Psoas muscle (tissue), 8 donors: ENCODE data around the gene AUTS2. TPM values are rescaled to one million over a fixed set of nuclear protein-coding genes. Genes with fewer than 3 reads are reported as not detected.

Experiments used
- ATAC-seq, 4 donors: fragments of 200-7000 bp; cut with Tn5 transposase; one replicate each; pipeline ENCODE4 v1.9.1; 2020; ENCODE audit warnings: moderate library complexity in 3 of 4, mild to moderate bottlenecking in 2 of 4
- DNase-seq, 2 donors: peaks; one replicate each; pipeline ENCODE4 v3.0.0-alpha.2; 2020
- H3K27ac ChIP-seq: fragments of 200-600 bp; one replicate; pipeline ENCODE4 v1.8.0; 2022
- H3K27me3 ChIP-seq, 3 donors: fragments of 200-600 bp in 1 of 3; one replicate each; pipeline versions ENCODE4 v1.6.1 to v1.8.0; 2013 to 2022; ENCODE audit warnings: low read length in 2 of 3, mild to moderate bottlenecking in 2 of 3, moderate library complexity in 1 of 3; ENCODE audit not compliant: insufficient read depth in 3 of 3
- H3K36me3 ChIP-seq, 2 donors: fragments of 200-600 bp in 1 of 2; one replicate each; pipeline versions ENCODE4 v1.6.1 to v1.8.0; 2013 to 2022; ENCODE audit warnings: low read depth in 1 of 2, mild to moderate bottlenecking in 1 of 2, moderate library complexity in 1 of 2; ENCODE audit not compliant: insufficient read depth in 1 of 2
- H3K4me1 ChIP-seq: fragments of 200-600 bp; one replicate; pipeline ENCODE4 v1.8.0; 2022
- H3K4me3 ChIP-seq: fragments of 200-600 bp; one replicate; pipeline ENCODE4 v1.8.0; 2022; ENCODE audit warnings: mild to moderate bottlenecking
- H3K9me3 ChIP-seq: fragments of 200-600 bp; one replicate; pipeline ENCODE4 v1.8.0; 2022
- CTCF ChIP-seq: fragments of 200-600 bp; IDR thresholded peaks from one replicate; pipeline ENCODE4 v1.8.0; 2022; ENCODE audit warnings: antibody characterized with exemption
- WGBS, 3 donors: extraction: QIAGEN DNeasy Blood & Tissue Kit; methylation state at CpG; one replicate each; pipeline versions ENCODE4 v1.1.6 to v1.1.7; 2013; 5-methylcytosine and 5-hydroxymethylcytosine counted together
- intact Hi-C, 2 donors: fragments of 100-400 bp; cut with DNase I; formaldehyde crosslinking; loops; one replicate each; pipeline versions ENCODE4 v1.11.0 to v1.14.2; 2022
- polyA plus RNA-seq, 3 donors: library from polyadenylated mRNA; stranded (reverse); fragments of 200-250 nt; gene quantifications; one replicate each; pipeline ENCODE4 v1.2.3, GENCODE V29; 2013
- total RNA-seq, 4 donors: library from RNA; stranded (reverse); fragmentation: NEBNext Ultra II Directional in 2 of 4; extraction: Animal tissue kit (Norgen Biotek cat#: 25700) in 2 of 4; gene quantifications; one replicate each; pipeline versions ENCODE4 v1.2.1 to v1.2.4, GENCODE V29; 2021 to 2023
- donor health status: healthy with polysubstance abuse.
- donor health status: DM: no; HTN: no; CAD: no; lungs with moderate emphysema.
- donor health status: Bipolar disorder and iron deficiency.
- donor health status: healthy.
- donor health status: DM: yes; HTN: yes; CAD: no.
- donor health status: DM: no; HTN: no; CAD: no.
- donor health status: DM: no; HTN: no; CAD: no.
- donor health status: DM: yes; HTN: yes; CAD: no.

The AUTS2 gene
- total and polyA plus RNA-seq, 7 donors, result 5.0 to 33.5 (median 14.3) TPM

GRCh38 chr7:70489813-70490212 is 891.5 kb downstream of the AUTS2 start:
- H3K27me3 ChIP-seq, result no peaks in the 10 kb centered on the region
- H3K36me3 ChIP-seq, result no peaks in the 10 kb centered on the region
- ATAC-seq (no peak), DNase-seq (no peak)
- H3K4me3 ChIP-seq, result no peak overlapping the region
- intact Hi-C loops, result no loop called here
- no peaks in the 10 kb centered on the region for H3K9me3 ChIP-seq
- no peak for TF ChIP-seq CTCF
- WGBS, 3 donors, result 28 to 36% (median 33%) methylated on average over 1 of the region's 1 CpG
- H3K4me1 ChIP-seq, result no peaks in the 10 kb centered on the region
- H3K27ac ChIP-seq, result no peak overlapping the region

- Histone ChIP-seq H3K36me3 (no peaks in the 10 kb centered on the region), H3K27me3 (no peaks in the 10 kb centered on the region), H3K4me3 (no peak overlapping the region), H3K4me1 (no peaks in the 10 kb centered on the region), H3K9me3 (no peaks in the 10 kb centered on the region), H3K27ac (no peak overlapping the region)
- TF ChIP-seq CTCF, result no peak
- intact Hi-C loops, result no loop called here
- DNase-seq (no peak), ATAC-seq (no peak)
- 77 to 85% (median 80%) methylated on average over 7 of the region's 7 CpGs for WGBS, 3 donors
Observed at GRCh38 chr7:70492625-70493024, 894.4 kb downstream of the AUTS2 start.

- no peak overlapping the region for H3K4me3 ChIP-seq
- DNase-seq (no peak), ATAC-seq (no peak)
- TF ChIP-seq CTCF, result no peak
- no peaks in the 10 kb centered on the region for H3K36me3 ChIP-seq
- no peaks in the 10 kb centered on the region for H3K27me3 ChIP-seq
- no peaks in the 10 kb centered on the region for H3K4me1 ChIP-seq
- H3K27ac ChIP-seq, result no peak overlapping the region
- no peaks in the 10 kb centered on the region for H3K9me3 ChIP-seq
- intact Hi-C loops, result no loop called here
- whole genome bisulfite sequencing, 3 donors, result 81 to 88% (median 88%) methylated on average over 6 of the region's 6 CpGs
Observed at GRCh38 chr7:70494225-70495032, 896.2 kb downstream of the AUTS2 start.

GRCh38 chr7:70495033-70495376 is 896.7 kb downstream of the AUTS2 start:
- WGBS, 3 donors, result 93 to 98% (median 93%) methylated on average over 3 of the region's 3 CpGs
- no peak overlapping the region for H3K27ac ChIP-seq
- DNase-seq (no peak), ATAC-seq (no peak)
- no peaks in the 10 kb centered on the region for H3K27me3 ChIP-seq
- intact Hi-C loops, result no loop called here
- no peak overlapping the region for H3K4me3 ChIP-seq
- TF ChIP-seq CTCF, result no peak
- no peaks in the 10 kb centered on the region for H3K9me3 ChIP-seq
- no peaks in the 10 kb centered on the region for H3K4me1 ChIP-seq
- no peaks in the 10 kb centered on the region for H3K36me3 ChIP-seq

- WGBS, 3 donors, result 93 to 98% (median 95%) methylated on average over 2 of the region's 2 CpGs
- H3K36me3 ChIP-seq, result no peaks in the 10 kb centered on the region
- no peaks in the 10 kb centered on the region for H3K9me3 ChIP-seq
- peaks cover 10% of the 10 kb centered on the region for H3K4me1 ChIP-seq
- no peak for DNase-seq
- no peak overlapping the region for H3K4me3 ChIP-seq
- H3K27me3 ChIP-seq, result no peaks in the 10 kb centered on the region
- H3K27ac ChIP-seq, result no peak overlapping the region
- no peak for ATAC-seq
- TF ChIP-seq CTCF, result no peak
- intact Hi-C loops, result no loop called here
Observed at GRCh38 chr7:70497793-70498192, 899.5 kb downstream of the AUTS2 start.
